HG03139 (cell line): Measurements from ENCODE around the gene CRELD2.

Experiments
- ATAC-seq: cut with Tn5 transposase; IDR thresholded peaks from one replicate; pipeline ENCODE4 v1.9.1; 2021; ENCODE audit not compliant: unreplicated experiment

The CRELD2 gene

GRCh38 chr22:49887064-49887451 lies 31.4 kb upstream of the CRELD2 start:
- ATAC-seq = no peak

- ATAC-seq = no peak
Observed at GRCh38 chr22:49887702-49888101, 30.7 kb upstream of the CRELD2 start.

GRCh38 chr22:49889071-49889470 lies 29.4 kb upstream of the CRELD2 start:
- no peak for ATAC-seq

- ATAC-seq = no peak
Observed at GRCh38 chr22:49892226-49892899, 26.1 kb upstream of the CRELD2 start.

GRCh38 chr22:49893025-49893424 lies 25.4 kb upstream of the CRELD2 start:
- no peak for ATAC-seq

- no peak for ATAC-seq
Observed at GRCh38 chr22:49894322-49895054, 23.9 kb upstream of the CRELD2 start.

GRCh38 chr22:49896201-49896600 lies 22.2 kb upstream of the CRELD2 start:
- ATAC-seq = no peak

- no peak for ATAC-seq
Observed at GRCh38 chr22:49897015-49897684, 21.3 kb upstream of the CRELD2 start.

GRCh38 chr22:49899530-49899929 lies 18.9 kb upstream of the CRELD2 start:
- no peak for ATAC-seq

GRCh38 chr22:49900441-49901230 lies 17.8 kb upstream of the CRELD2 start:
- no peak for ATAC-seq

GRCh38 chr22:49901457-49901856 lies 17.0 kb upstream of the CRELD2 start:
- ATAC-seq = no peak

GRCh38 chr22:49903322-49904039 lies 15.0 kb upstream of the CRELD2 start:
- ATAC-seq = no peak

- no peak for ATAC-seq
Observed at GRCh38 chr22:49904040-49904369, 14.4 kb upstream of the CRELD2 start.

- ATAC-seq = no peak
Observed at GRCh38 chr22:49905465-49905864, 13.0 kb upstream of the CRELD2 start.

GRCh38 chr22:49906071-49906798 lies 12.2 kb upstream of the CRELD2 start:
- ATAC-seq = no peak

- ATAC-seq = no peak
Observed at GRCh38 chr22:49906799-49907290, 11.6 kb upstream of the CRELD2 start.

- no peak for ATAC-seq
Observed at GRCh38 chr22:49907807-49908206, 10.6 kb upstream of the CRELD2 start.

GRCh38 chr22:49909476-49910205 lies 8.8 kb upstream of the CRELD2 start:
- no peak for ATAC-seq
